K562 (cell line): ENCODE measurements around the gene PRKAR1B. TPM values are rescaled to one million over a fixed set of nuclear protein-coding genes. Genes with fewer than 3 reads are reported as not detected.

Experiments
- ATAC-seq: fragments of 200-7000 bp; cut with Tn5 transposase; 3 replicates; pipeline ENCODE4 v1.9.1; 2020; ENCODE audit warnings: moderate library complexity
- BruUV-seq: library from RNA; stranded (reverse); fragments of 400-500 nt; replicated peaks from 2 replicates; lab custom pipeline; 2021; lab: Mats Ljungman, UMichigan
- CTCF ChIA-PET: fragments of 300-600 bp; formaldehyde crosslinking; extraction: SDS; loops from one replicate; lab custom pipeline; 2021; ENCODE audit warnings: low intra/inter-chr PET ratio; lab: Yijun Ruan, JAX
- POLR2A ChIA-PET: fragments of 300-600, 350-650 bp; sonication (Branson Sonifier 250); formaldehyde crosslinking; extraction: SDS; loops from one replicate; lab custom pipeline; 2021; ENCODE audit warnings: antibody characterized with exemption, inconsistent platforms; lab: Yijun Ruan, JAX
- DNase-seq, 4 experiments: peaks; one replicate each; pipeline versions ENCODE4 v3.0.0 to v3.0.0-alpha.2; 2011 to 2018; ENCODE audit warnings: low spot score in 3 of 4, mixed read lengths in 3 of 4; ENCODE audit errors: extremely low read depth in 1 of 4
- FAIRE-seq: peaks from 2 replicates; lab custom pipeline; 2011; peaks lifted over from hg19 to GRCh38; lab: Jason Lieb, UNC
- H2AFZ ChIP-seq: 2 replicates; pipeline ENCODE4 v1.6.0; 2011; ENCODE audit warnings: low read depth, low read length, control low read depth, inconsistent platforms
- H3K27ac ChIP-seq: fragments of 200-600 bp; 3 replicates; pipeline ENCODE4 v1.8.0; 2011; ENCODE audit warnings: low read depth, mild to moderate bottlenecking, control low read depth, inconsistent platforms, low read length, moderate library complexity, mixed read lengths; ENCODE audit errors: extremely low read depth
- H3K27me3 ChIP-seq, 2 experiments: fragments of 300-600 bp in 1 of 2; 2 replicates in 1 of 2; 3 replicates in 1 of 2; pipeline versions ENCODE4 v1.6.0 to v1.8.0; 2011; ENCODE audit warnings: inconsistent platforms in 2 of 2, low read length in 2 of 2, mild to moderate bottlenecking in 1 of 2, mixed read lengths in 1 of 2, moderate library complexity in 1 of 2; ENCODE audit not compliant: control insufficient read depth in 2 of 2, insufficient read depth in 2 of 2
- H3K36me3 ChIP-seq: fragments of 300-600 bp; 3 replicates; pipeline ENCODE4 v1.8.0; 2011; ENCODE audit warnings: mild to moderate bottlenecking, low read length, inconsistent platforms; ENCODE audit not compliant: control insufficient read depth, insufficient read depth
- H3K4me1 ChIP-seq, 2 experiments: fragments of 200-600 bp in 1 of 2; replicated peaks in 1 of 2; 2 replicates in 1 of 2; 3 replicates in 1 of 2; pipeline versions ENCODE4 v1.5.1 to v1.8.0; 2011; ENCODE audit warnings: inconsistent platforms in 2 of 2, low read length in 2 of 2, mild to moderate bottlenecking in 1 of 2, mixed read lengths in 1 of 2, moderate library complexity in 1 of 2; ENCODE audit not compliant: control insufficient read depth in 2 of 2, insufficient read depth in 2 of 2
- H3K4me2 ChIP-seq: 2 replicates; pipeline ENCODE4 v1.6.1; 2011; ENCODE audit warnings: low read length, control low read depth, inconsistent platforms, mixed read lengths; ENCODE audit not compliant: insufficient read depth
- H3K4me3 ChIP-seq: fragments of 200-600 bp; sonication (generic), shearing (Covaris generic); 2 replicates; pipeline ENCODE4 v1.5.1; 2016; ENCODE audit warnings: control low read depth, inconsistent platforms
- H3K79me2 ChIP-seq: fragments of 200-600 bp; 3 replicates; pipeline ENCODE4 v1.8.0; 2011; ENCODE audit warnings: low read length, inconsistent platforms; ENCODE audit not compliant: control insufficient read depth, insufficient read depth
- H3K9ac ChIP-seq, 2 experiments: 2 replicates each; pipeline versions ENCODE4 v1.6.0 to v1.6.1; 2011; ENCODE audit warnings: low read depth in 2 of 2, low read length in 2 of 2, control low read depth in 1 of 2, inconsistent platforms in 1 of 2, mild to moderate bottlenecking in 1 of 2, mixed read lengths in 1 of 2; ENCODE audit not compliant: insufficient read depth in 1 of 2
- H3K9me1 ChIP-seq: one replicate; pipeline ENCODE4 v1.6.0; 2011; ENCODE audit warnings: inconsistent platforms, mild to moderate bottlenecking, low read length, moderate library complexity; ENCODE audit not compliant: control insufficient read depth, insufficient read depth
- H3K9me3 ChIP-seq: replicated peaks from 2 replicates; pipeline ENCODE4 v1.5.1; 2011; ENCODE audit warnings: low read depth, low read length, inconsistent platforms; ENCODE audit not compliant: control insufficient read depth, insufficient read depth
- H4K20me1 ChIP-seq: replicated peaks from 2 replicates; pipeline ENCODE4 v1.6.1; 2011; ENCODE audit warnings: low read length, inconsistent platforms, mixed read lengths; ENCODE audit not compliant: control insufficient read depth, insufficient read depth
- IFI16 ChIP-seq: fragments of 250-450 bp; sonication (Bioruptor Pico); IDR thresholded peaks from 2 replicates; pipeline ENCODE4 v2.1.2; 2022; ENCODE audit warnings: mild to moderate bottlenecking, inconsistent platforms
- OTX1 ChIP-seq: fragments of 450-650 bp; formaldehyde crosslinking; IDR thresholded peaks from 2 replicates; pipeline ENCODE4 v1.4.0; 2022; ENCODE audit warnings: mild to moderate bottlenecking
- RBM22 ChIP-seq: fragments of 200-400 bp; formaldehyde crosslinking; IDR thresholded peaks from 2 replicates; pipeline ENCODE4 v1.6.1; 2018; ENCODE audit warnings: low read length, low read depth; ENCODE audit not compliant: poor library complexity, severe bottlenecking
- SPI1 ChIP-seq: IDR thresholded peaks from 2 replicates; pipeline ENCODE4 v1.6.1; 2011; ENCODE audit warnings: low read depth, low read length, control low read depth, borderline replicate concordance
- USF2 ChIP-seq: sonication (generic); formaldehyde crosslinking; IDR thresholded peaks from 2 replicates; pipeline ENCODE4 v1.5.0; 2020; ENCODE audit warnings: missing genetic modification reagents
- ZNF408 ChIP-seq: fragments of 250-450 bp; sonication (Bioruptor Pico); IDR thresholded peaks from 2 replicates; pipeline ENCODE4 v1.4.0; 2020; ENCODE audit warnings: low read depth, mild to moderate bottlenecking, moderate library complexity
- ZNF507 ChIP-seq: conservative IDR thresholded peaks from 2 replicates; pipeline ENCODE4 v1.6.1; 2017; ENCODE audit warnings: missing genetic modification characterization, missing compliant biosample characterization
- WGBS: fragments of 100-300 bp; shearing (Covaris generic); methylation state at CpG from one replicate; pipeline ENCODE4 v1.1.6; 2016; ENCODE audit warnings: low coverage, mixed read lengths; ENCODE audit not compliant: insufficient coverage; ENCODE audit errors: missing lambda C conversion rate; 5-methylcytosine and 5-hydroxymethylcytosine counted together
- in situ Hi-C: fragments of 300-500 bp; cut with MboI; formaldehyde crosslinking; loops from 4 replicates; pipeline ENCODE4 v1.15.0; 2018; ENCODE audit warnings: inconsistent platforms, mixed read lengths
- intact Hi-C: fragments of 100-400 bp; cut with micrococcal nuclease; formaldehyde crosslinking; loops from 2 replicates; pipeline ENCODE4 v1.14.2; 2022
- polyA plus RNA-seq, 8 experiments: library from polyadenylated mRNA; depleted of rRNA in 4 of 8; stranded (reverse) in 5 of 8; unstranded in 3 of 8; fragments of >200 nt; fragmentation: Nextera tagmentation in 2 of 8; fragmentation: Illumina TruSeq in 1 of 8; extraction: Ambion mirVana in 2 of 8; extraction: Trizol in 1 of 8; gene quantifications; 2 replicates each; pipeline versions ENCODE4 v1.2.1 to v1.2.3, GENCODE V29; 2011 to 2014; ENCODE audit warnings: inconsistent platforms in 1 of 8, missing spikeins in 1 of 8
- total RNA-seq, 7 experiments: library from RNA; depleted of rRNA in 6 of 7; stranded (reverse); fragments of >200 nt in 6 of 7; fragmentation: Illumina TruSeq in 2 of 7; extraction: Trizol in 2 of 7; gene quantifications; 2 replicates each; pipeline versions ENCODE4 v1.2.1 to v1.2.3, GENCODE V29; 2011 to 2021; ENCODE audit warnings: low replicate concordance in 1 of 7

PRKAR1B gene
- total and polyA plus RNA-seq, 9 of the 15 experiments (the other 6 are each of a cell fraction or from before 2014, with no cell fraction given), result 0.99 to 30.5 (median 12.7) TPM

GRCh38 chr7:744854-745430 is 17.9 kb upstream of the PRKAR1B start:
- Histone ChIP-seq H3K9me1 (no peaks in the 10 kb centered on the region), H3K36me3 (peaks cover 67% of the 10 kb centered on the region), H3K27me3 (no peaks in the 10 kb centered on the region), H3K4me3 (no peak overlapping the region), H3K27ac (no peak overlapping the region), H3K9me3 (peaks cover 4% of the 10 kb centered on the region; the same call in 1 of the 2 replicates), H3K79me2 (peaks cover 27% of the 10 kb centered on the region), H4K20me1 (no peaks in the 10 kb centered on the region), H3K9ac (no peak overlapping the region), H3K4me1 (no peaks in the 10 kb centered on the region; a peak in 2 of 5 replicates), H3K4me2 (no peak overlapping the region), H2AFZ (no peak overlapping the region)
- DNase-seq (no peak), FAIRE-seq (no peak), ATAC-seq (no peak)
- 97% methylated on average over 20 of the region's 20 CpGs for WGBS
- no TSS peak for BruUV-seq
- ChIA-PET POLR2A (no interaction called here), CTCF (no interaction called here)
- TF ChIP-seq SPI1, result no peak
- TF ChIP-seq RBM22, result no peak
- TF ChIP-seq IFI16 (CRISPR knock-in tag), result no peak
- no peak for TF ChIP-seq ZNF507 (tag)
- TF ChIP-seq OTX1 (CRISPR knock-in tag), result no peak
- no peak for TF ChIP-seq USF2 (CRISPR knock-in tag)
- TF ChIP-seq ZNF408 (CRISPR knock-in tag), result no peak
- intact Hi-C loops (no loop called here), in situ Hi-C loops (no loop called here)
